SK-N-DZ (cell line): ENCODE results near the gene CDR2.
"Not testable (repeated sequence)": the region's sequence is repeated elsewhere in the genome, so short reads cannot be mapped to it uniquely, and the experiment has no call there.

Source experiments
- DNase-seq: peaks from one replicate; pipeline ENCODE4 v3.0.0-alpha.2; 2015; ENCODE audit warnings: low spot score

CDR2 gene

DNA sequence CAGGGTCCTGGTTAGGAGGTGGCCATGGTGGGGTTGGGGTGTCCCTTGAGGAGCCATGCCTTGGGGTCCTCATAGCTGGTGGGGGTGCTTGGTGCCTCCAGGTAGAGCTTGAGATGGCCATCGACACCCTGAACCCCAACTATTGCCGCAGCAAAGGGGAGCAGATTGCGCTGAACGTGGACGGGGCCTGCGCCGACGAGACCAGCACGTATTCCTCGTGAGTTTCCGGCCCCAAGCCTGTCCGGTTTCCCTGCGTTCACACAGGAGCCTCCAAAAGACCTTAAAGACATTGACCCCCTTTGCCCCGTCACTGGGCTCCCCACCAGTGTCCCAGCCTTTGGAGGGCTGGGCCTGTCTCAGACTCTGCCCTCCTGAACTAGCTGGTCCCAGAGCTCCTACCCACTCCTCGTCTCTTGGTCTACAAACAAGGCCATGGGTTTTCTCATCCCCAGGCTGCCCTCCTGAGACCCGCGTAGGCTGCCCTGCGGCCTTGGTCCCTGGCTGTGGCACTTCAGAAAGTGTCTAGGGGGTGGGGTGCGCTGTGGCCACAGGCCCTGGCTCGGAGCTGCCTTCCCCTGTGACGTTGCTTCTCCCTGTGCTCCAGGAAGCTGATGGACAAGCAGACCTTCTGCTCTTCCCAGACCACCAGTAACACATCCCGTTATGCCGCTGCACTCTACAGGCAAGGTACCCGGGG lies 65.4 kb downstream of the CDR2 start:
- no peak for DNase-seq

DNA sequence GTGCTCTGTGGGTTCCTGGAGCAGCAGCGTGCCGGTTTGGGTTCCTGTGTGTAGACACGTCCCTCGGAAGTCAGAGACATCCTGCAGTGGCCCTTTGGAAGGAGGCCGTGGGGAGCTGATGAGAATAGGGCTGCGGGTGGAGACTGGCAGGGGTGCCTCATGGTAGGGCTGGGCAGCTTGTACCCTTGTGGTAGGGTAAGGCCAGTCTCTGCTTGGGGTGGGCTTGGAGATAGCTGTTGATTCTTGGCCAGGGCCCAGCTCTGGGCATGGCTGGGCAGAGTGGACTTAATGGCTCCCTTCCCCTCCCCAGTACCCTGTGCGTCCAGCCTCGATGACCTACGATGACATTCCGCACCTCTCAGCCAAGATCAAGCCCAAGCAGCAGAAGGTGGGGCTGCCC lies 66.6 kb downstream of the CDR2 start:
- DNase-seq: no peak

DNA sequence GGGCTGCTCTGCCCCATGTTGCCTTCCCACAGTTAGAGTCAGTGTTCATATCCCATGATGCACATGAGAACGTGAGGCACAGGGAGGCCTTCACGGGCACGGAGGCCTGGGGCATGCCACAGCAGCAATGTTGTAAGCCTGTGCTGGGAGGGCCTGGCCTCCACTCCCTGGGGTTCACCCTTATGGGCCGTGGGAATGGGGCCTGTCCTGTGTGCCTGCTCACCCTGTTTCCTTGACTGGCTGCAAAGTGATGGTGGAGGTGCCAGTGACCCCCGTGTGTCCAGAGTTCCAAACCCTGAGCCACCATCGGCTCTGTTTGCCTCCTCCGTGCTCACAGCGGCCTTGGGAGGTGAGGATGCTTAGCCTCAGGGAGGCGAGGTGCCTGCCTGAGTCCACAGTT lies 67.6 kb downstream of the CDR2 start:
- DNase-seq: no peak

DNA sequence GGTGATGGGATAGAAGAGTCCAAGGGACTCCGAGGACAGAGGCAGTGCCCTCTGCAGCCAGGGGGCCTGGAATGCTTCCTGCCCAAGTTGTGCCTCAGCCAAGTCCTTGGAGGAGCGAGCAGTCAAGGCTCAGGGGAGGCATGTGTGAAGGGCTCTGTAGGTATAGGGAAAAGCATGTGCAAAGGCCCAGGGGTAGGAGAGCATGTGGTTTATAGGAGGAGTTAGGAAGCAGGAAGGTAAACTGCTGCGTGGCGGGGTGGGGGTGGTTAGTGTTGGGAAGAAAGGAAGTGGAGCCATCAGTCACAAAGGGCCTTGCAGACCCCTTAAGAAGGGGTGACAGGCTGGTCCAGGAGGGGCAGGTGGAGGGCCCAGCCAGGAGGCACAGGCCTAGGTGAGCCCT lies 70.0 kb downstream of the CDR2 start:
- DNase-seq: no peak

DNA sequence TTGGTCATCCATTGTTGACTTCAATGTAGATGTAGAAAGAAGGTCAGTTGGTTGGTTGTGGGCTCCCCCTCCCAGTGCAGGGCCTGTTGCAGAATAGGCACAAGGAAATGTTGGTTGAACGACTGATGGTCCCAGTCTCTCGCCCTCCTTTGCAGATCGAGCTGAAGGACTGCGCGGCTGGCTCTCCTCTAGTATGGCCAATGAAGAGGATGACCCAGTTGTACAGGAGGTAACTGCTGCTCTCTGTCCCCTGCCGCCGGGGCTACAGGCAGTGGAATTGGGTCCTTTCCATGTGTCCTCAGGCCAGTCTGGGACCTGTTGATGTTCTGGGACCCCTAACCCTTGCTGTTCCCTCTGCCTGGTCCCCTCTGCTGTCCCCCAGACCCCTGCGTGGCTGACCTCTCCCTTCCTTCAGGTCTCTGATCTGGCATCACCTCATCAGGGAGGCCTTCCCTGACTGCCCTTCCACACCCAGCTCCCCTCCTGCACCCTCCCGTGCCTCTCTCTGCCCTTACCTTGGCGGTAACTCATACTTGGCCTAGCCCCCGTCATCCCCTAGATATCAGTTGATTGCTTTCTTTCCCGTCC lies 71.5 kb downstream of the CDR2 start:
- DNase-seq: no peak

DNA sequence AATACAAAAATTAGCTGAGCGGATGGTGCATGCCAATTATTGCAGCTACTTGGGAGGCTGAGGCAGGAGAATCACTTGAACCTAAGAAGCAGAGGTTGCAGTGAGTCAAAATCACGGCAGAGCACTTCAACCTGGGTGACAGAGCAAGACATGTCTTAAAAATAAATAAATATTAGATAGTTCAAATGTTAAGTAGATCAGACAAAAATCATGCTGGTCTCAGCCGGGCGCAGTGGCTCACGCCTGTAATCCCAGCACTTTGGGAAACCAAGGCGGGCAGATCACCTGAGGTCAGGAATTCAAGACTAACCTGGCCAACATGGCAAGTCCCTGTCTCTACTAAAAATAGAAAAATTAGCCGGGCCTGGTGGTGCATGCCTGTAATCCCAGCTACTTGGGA lies 73.0 kb downstream of the CDR2 start:
- DNase-seq: not testable (repeated sequence)

DNA sequence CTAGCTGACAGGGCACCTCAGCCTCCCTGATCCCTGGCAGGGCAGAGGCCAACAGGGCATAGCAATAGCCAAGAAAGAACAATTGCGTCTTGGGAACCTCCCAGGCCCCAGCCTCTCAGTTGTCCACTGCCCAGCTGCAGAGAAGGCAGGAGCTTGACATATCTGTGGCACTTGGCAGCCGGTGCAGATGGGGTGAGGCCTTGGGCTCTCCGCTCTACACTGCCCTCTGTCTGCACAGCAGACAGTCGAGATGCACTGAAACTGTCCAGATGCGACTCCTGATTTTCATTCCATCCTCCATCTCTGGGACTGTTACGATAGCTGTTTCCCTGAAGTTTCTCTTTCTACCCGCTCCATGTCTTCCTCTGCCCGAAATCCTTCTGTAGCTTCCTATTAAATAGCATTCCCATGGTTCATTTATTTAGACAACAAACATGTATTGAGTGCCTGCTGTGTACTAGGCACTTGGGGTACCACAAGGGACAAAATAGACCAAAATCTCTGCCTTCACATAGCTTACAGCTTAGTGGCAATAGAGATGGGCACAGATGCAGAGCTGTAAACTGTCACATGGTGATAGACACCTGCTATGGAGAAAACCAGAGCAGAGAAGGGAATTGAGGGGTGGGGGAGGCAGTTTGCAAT lies 73.9 kb downstream of the CDR2 start:
- peak; percentile 54 for DNase-seq

DNA sequence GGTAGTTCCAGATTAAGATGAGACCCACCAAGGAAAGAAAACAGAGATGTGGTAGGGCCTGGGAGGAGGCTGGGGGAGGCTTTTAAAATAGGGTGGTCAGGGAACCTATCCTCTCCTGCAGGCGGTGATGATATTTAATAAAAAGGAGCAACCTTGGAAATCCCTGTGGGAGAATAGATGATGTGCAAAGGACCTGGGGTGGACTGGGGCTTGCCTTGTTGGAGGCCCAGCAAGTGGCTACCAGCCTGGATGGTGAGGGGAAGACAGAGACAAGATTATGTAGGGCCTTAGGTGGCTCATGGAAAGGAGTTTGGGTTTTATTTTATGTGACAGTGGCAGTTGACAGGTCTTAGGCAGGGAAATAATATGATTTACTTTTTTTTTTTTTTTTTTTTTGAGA lies 75.4 kb downstream of the CDR2 start:
- no peak for DNase-seq

DNA sequence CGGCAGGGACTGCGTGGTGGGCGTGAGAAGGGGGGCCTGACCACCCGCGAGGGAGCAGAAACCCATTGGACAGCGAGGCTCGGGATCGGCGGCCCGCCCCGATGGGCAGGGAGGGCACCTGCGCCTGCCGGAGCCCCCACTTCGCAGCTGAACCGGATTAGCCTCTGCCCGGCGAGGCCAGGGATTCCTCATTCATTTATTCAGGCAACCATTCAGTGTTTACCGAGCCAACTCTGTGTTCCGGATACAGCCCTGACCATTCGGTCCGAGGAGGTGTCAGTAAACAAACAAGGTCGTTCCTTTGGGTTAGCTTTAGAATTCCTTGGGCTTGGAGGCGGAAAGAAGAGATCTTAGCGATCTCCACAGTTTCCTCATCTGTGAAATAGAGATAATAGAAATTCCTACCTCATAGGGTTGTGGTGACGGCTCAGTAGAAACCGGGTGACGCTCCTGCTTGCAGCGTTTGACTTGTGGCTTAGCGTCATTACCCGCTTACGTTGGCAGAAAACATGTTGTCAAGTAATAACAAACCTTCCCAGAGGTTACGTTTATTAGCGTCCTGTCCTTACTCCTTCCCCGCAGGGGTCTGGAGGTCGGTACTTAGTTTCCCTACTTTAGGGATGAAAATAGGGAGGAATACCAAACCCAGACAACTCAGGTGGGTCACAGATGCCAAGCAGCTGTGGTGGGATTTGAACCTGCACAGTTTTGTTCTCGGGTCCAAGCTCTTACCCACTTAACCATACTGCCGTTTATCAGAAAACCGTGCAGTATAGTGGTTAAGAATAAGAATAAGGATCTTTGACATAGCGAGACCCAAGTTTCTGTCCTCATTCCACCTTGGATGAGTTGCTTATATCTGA lies 76.3 kb downstream of the CDR2 start:
- peak; percentile 93 for DNase-seq

DNA sequence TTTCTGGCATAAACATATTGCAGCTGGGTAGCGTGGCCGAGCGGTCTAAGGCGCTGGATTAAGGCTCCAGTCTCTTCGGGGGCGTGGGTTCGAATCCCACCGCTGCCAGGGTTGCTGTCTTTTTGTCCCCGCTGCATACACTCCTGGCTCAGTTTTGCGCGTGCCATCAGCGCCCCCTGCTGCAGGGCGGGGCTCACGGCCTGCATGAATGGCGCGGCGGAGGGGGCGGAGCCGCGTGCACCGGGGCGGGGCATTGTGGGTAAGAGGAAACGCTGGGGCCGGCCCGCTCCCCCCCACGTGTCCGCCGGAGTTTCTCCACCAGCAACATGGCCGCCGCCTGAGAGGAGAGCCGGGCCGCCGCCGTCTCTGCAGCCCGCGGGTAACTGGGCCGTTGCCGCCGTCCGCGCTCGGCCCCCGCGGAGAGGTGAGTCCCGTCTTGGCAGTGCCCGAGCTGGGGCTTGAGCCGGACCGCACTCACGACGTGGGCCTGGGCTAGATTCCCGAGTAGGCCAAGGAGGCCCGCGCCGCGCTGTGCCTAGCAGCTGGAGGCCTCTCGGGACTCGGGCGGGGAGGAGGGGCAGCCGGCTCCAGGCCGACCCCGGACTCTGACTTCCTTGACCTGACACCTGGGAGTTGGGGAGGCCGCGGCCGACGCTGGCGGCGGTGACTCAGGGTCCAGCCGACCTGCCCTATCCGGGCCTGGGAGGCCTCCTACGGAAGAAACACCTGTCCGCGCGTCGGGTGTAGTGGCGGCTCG lies 77.1 kb downstream of the CDR2 start, which contains the start of gene POLR3E:
POLR3E (plus strand) TSS at position 296 of the 757 bp plus-strand sequence. CDS start 5,560 bp downstream, outside the sequence.
- peak; percentile 98 for DNase-seq

DNA sequence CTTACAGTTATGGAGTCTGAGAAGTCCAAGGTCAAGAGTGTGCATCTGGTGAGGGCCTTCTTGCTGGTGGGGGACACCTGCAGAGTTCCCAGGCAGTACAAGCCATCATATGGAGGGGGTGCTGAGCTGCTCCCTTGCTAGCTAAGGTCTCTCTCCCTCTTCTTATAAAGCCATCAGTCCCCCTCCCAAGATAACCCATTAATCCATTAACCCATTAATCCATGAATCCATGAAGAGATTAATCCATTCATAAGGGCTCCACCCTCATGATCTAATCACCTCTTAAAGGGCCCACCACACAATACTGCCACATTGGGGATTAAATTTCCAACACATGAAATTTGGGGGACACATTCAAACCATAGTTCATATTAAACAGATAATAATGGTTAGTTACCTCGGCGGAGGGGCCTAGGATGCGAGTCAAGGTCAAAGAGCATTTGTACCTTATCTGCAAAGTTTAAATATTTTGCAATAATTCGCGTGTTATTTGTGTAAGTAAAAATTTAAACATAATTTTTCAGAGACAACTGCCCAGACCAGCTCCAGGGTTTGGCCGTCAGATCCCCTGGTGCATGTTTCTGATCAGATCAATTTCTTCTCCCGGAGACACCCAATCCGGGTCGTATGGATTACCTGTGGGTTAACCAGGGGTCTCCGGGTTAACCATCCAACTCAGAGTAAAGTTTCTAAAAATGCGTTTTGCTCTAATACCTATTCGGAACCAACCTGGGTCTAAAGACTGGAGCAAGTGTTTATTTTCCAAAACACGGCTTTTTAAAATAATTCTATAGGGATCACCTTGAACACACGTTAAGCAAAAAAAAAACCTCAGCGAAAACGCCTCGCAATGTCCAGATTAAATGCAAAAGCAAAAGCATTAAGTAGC lies 78.0 kb downstream of the CDR2 start:
- peak; percentile 38 for DNase-seq
